DMS79 treated with DMSO at 0.1 percent for 48 hours (cell line): ENCODE measurements around the gene TARS3.
"Not testable (repeated sequence)": the region's sequence is repeated elsewhere in the genome, so short reads cannot be mapped to it uniquely, and the experiment has no call there.

Experiments used
- DNase-seq: peaks from one replicate; lab custom pipeline; 2025; lab: John Stamatoyannopoulos, UW

The TARS3 gene

DNA sequence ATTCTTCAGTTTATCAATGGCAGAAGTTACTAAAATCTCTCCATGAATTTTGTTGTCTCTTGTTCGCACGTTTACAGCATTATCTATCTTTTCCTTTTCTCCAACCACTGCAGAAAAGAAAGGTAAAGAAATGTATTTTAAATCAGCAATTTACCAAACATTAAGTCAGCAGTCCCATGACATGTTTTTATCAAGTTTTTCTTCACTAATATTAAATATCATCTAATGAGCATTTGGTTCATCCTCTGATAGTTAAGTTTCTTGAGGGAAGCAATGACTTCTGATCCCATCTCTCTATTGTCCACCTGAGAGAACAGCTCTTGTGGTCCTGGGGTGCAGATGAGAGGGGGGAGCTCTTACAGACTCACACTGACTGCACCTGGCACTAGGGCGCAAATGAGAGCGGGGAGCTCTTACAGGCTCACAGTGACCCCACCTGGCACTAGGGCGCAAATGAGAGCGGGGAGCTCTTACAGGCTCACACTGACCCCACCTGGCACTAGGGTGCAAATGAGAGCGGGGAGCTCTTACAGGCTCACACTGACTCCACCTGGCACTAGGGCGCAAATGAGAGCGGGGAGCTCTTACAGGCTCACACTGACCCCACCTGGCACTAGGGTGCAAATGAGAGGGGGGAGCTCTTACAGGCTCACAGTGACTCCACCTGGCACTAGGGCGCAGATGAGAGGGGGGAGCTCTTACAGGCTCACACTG lies 69.5 kb downstream of the TARS3 start:
- DNase-seq = not testable (repeated sequence)

DNA sequence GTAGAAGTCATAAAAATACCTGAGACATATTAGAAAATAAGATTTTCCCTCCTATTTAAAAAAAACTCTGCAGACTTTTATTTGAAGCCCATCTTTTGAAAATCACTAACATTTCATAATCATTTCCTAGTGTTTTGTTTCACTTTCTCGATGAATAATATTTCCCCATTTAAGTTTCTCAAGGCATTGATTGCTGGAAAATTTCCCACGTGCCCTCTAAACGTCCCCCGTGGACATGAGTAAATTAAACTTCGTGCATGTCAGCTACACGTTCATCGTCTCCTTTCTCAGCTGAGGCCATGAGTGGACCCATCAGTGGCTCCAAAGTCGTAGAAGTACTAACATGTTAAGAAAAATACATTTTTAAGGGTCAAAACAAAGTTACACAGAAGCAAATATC lies 70.1 kb downstream of the TARS3 start:
- DNase-seq = no peak

DNA sequence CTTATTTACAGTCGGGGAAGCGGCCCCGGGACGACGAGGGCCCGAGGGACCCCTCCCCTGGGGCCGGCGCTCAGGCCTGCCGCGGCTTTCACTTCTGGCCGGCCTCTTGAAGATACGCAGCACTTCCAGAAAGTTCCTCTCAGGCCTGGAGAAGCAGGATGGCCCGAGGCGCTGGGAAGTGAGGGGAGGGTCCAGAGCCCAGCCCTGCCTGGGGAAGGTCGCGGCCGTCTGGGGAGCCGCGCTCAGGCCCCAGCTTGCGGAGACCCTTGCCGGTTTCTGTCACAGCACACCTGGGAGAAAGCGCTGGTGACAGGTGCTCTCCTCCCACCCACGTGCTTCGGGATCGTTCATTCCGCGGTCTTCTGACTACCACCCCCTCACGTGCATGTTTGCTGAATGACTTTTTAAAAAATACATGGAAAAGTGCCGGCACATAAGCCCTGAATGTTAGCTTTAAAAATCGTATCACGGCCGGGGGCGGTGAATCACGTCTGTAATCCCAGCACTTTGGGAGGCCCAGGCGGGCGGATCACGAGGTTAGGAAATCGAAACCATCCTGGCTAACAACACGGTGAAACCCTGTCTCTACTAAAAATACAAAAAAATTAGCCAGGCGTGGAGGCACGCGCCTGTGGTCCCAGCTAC lies 71.4 kb downstream of the TARS3 start:
- no peak for DNase-seq

DNA sequence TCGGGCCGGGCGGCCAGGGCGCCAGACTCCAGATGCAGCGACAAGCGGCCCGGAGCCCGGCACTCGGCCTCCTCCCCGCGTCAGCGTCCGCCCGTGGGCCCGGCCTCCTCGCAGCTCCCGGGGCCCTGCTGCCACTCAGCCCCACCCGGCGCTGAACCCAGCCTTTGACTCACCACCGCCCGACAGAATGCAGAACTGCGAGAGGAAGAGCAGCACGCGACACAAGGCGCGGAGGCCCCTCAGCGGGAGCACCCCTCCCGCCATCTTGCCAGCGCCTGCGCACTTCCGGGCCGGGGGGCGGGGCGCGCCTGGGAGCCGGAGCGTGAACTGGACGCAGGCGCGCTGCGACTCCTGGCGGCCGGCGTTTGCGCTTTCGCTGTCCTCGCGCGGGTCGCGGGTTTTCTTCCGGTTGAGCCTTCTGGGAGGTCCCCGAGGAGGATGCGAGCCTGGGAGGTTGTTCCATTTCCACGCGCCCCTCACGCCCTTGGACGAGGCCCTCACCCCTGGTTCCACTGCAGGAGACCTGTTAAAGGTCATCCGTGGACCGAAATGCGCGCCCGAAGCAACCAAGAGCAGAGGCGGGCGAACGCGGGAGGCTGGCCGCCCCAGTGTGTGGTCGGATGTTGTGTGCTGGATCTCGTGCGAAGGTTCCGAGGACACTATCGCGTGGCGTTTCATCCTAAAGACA lies 72.0 kb downstream of the TARS3 start, which contains the start of gene TM2D3:
Gene TM2D3 (minus strand): TSS at position 284 of the 688 bp plus-strand sequence. CDS start 20 bp downstream, at position 264.
- DNase-seq = peak; percentile 51

DNA sequence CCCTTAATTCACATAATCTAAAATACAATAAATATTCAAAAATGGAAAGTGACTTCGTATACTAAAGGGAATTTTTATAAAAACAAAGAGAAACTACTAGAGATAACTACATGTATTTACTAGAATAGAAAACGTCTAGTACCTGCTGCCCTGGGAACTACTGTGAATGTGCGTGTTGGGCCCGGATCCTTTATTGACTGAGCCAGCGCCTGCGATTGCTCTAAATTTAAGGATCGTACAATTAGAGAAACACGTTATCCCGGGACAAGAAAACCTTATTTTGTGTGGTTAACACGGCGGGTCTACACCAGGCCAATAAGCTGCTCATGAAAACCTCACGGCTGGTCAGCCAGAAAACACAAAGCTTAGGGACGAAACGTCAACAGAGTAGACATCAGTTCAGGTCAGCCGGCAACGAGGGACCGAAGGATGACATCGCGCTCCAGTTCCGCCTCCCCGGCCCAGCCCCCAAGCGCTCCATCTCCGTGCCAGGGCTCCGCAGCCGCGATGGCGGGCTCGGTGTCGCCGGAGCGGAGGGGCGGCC lies 72.6 kb downstream of the TARS3 start:
- no peak for DNase-seq

GRCh38 chr15:101650145-101650544 lies 74.1 kb downstream of the TARS3 start:
- no peak for DNase-seq

DNA sequence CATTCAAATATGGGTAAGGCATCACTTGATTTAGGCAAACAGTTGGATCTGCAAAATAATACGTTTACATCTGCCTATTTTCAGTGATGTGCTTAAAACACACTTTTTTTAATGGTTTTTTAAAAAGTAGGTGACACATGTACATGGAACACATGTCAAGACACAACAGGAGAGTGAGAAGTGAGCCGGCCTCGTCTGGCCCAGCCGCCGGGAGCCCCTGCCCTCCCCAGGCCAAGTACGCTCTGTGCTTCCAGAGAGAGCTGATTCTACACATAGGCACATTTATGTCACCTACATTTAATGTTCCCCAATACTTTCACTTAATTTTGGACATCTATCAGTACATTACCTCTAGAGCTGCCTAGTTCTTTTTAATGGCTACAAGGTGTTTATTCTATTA lies 75.9 kb downstream of the TARS3 start:
- no peak for DNase-seq

GRCh38 chr15:101647251-101647650 lies 77.0 kb downstream of the TARS3 start:
- DNase-seq = no peak

DNA sequence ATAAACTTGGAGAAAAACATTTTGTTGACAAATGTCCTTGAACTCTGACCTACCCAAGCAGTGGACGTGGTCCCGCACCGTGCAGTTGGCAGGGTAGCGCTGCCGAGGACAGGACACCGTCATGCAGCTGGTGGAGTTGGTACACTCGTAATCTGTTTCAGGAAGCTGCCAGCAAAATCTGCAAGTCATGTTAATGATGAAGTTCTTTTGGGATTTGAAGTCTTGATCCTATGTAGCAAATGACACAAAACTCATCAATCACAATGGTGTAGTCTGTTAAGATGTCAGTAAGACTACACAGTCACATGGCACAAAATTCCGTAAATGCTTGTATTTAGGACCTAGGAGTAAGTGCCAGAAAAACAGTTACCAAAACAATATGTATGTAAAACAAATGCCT lies 77.6 kb downstream of the TARS3 start:
- peak; percentile 22 for DNase-seq

GRCh38 chr15:101642361-101642760 lies 81.9 kb downstream of the TARS3 start:
- DNase-seq = no peak

DNA sequence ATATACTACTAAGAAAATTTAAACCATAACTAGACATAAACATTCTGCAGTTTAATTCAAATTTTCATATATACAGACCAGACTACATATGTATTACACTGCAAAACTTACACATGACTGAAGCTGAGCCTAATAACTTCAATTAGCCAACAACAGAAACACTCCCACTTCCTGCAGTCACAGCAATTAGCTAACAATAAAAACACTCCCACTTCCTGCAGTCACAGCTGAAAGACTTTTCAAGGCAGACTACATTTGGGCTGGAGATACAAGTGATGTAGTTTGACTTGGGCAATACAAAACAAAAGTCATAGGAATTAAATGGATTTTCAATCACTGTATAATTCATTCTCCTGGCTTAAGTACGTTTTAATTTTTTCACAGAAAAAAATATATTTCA lies 82.4 kb downstream of the TARS3 start:
- DNase-seq = no peak

- DNase-seq = peak; percentile 20
These were observed 83.0 kb downstream of the TARS3 start for GRCh38 chr15:101641129-101641764.

- DNase-seq = no peak
These were observed 84.6 kb downstream of the TARS3 start for GRCh38 chr15:101639667-101640066.

- DNase-seq = no peak
These were observed 86.4 kb downstream of the TARS3 start for GRCh38 chr15:101637919-101638318.

DNA sequence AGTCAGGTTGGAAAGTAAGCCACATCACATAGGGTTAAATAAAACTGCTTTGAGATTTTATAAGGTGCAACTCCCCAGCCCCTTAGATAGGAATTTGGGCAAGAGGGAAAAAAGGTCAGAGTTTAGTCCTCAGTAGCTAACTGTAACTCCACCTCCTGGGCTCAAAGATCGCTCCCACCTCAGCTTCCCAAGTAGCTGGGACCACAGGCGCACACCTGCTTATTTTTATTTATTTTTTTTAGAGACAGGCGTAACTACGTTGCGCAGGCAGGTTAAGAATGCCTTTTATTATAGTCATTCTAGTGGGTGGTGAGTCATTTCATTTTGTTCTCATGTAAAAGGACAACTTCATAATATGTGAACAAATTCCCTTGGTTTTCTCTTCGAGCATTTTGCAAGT lies 86.8 kb downstream of the TARS3 start:
- no peak for DNase-seq

DNA sequence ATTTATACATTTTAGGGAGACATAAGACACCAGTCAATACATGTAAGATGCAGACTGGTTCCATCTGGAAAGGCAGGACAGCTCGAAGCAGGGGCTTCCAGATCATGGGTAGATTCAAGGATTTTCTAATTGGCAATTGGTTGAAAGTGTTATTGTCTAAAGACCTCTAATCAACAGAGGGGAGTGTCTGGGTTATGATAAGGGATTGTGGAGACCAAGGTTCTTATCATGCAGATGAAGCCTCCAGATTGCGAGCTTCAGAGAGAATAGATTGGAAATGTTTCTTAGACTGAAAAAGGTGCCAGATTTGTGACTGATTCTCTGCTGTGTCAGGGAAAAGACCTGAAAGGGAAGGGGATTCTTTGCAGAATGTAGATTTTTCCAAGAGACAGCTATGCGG lies 87.2 kb downstream of the TARS3 start:
- DNase-seq = no peak

DNA sequence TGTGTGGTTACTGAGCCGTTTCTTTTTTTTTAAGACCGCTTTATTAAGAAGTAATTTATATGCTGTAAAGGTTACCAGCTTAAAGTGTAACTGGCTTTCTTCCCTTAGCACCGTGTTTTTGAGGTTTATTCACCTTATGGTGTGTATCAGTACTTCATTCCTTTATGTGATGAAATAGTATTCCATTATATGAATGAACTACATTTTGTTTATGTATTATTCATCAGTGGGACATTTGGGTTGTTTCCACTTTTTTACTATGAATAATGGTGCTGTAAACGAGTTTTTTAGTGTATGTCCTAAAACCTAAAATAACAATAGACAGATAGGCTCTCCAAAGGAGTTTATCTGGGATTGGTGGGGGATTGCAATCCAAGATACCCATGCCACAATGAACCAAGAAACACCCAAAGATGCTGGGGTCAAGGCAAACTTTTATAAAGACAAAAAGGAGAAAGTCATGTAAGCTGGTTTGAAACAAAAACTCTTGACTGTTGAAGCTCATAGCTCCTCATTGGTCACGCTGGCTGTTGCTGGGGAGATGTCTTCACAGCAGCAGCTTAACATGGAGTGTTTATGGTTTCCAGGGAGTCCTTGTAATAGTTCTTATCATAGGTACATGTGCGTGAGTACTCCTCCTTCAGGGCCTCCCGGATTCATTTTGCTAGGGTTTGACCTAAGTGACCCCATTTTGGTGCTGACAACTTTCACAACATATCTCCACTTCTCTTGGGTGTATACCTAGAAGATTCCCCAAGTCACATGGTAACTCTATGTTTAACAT lies 88.1 kb downstream of the TARS3 start:
- DNase-seq = no peak

DNA sequence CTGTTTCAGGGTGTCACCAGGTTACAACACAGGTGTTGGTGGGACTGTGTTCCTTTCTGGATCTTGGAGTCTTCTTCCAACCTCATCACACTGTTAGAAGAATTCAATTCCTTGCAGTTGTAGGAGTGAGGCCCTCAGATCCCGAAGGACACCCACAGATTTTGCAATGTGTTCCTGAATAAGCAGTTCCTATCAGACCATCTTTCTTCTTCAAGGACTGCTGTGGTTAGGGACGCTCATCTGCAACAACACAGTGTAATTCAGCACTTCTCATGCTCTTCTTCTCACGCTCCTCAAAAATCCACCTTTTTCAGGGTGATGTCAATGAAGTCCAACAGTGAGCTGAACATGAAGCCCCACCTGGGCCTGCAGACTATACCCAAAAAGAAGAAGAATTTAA lies 90.9 kb downstream of the TARS3 start:
- DNase-seq = no peak

DNA sequence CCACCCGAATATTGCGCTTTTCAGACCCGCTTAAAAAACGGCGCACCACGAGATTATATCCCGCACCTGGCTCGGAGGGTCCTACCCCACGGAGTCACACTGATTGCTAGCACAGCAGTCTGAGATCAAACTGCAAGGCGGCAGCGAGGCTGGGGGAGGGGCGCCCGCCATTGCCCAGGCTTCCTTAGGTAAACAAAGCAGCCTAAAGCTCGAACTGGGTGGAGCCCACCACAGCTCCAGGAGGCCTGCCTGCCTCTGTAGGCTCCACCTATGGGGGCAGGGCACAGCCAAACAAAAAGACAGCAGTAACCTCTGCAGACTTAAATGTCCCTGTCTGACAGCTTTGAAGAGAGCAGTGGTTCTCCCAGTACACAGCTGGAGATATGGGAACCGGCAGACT lies 97.5 kb downstream of the TARS3 start:
- not testable (repeated sequence) for DNase-seq

DNA sequence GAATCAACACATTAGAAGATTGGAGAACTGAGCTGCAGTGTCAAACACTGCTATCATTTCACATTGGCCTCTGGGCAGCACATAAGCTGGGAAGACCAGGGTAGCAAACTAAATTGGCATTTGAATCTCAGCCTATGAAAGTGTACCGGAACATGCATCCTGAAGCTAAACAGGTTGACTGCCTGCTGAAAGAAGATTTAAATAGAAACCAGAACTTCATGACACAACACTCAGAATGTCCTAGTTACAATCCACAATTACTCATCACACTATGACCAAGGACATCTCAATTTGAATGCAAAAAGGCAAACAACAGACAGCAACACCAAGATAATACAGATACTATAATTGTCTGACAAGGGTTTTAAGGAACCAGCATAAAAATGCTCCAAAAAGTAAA lies 98.3 kb downstream of the TARS3 start:
- no peak for DNase-seq

DNA sequence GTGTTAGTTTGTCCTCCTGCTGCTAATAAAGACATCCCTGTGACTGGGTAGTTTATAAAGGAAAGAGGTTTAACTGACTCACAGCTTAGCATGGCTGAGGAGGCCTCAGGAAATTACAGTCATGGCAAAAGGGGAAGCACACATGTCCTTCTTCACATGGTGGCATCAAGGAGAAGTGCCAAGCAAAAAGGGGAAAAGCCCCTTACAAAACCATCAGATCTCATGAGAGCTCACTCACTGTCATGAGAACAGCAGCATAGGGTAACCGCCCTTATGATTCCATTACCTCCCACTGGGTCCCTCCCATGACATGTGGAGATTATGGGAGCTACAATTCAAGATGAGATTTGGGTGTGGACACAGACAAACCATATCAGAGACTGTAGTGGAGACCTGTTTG lies 99.1 kb downstream of the TARS3 start:
- no peak for DNase-seq
